Smooth muscle cell (in vitro differentiated cells): Measurements from ENCODE around the gene POLR3H. TPM values are rescaled to one million over a fixed set of nuclear protein-coding genes. Genes with fewer than 3 reads are reported as not detected.

Source experiments
- DNase-seq: peaks from one replicate; lab custom pipeline; 2025; ENCODE audit not compliant: unreplicated experiment; lab: John Stamatoyannopoulos, UW
- H2AFZ ChIP-seq: fragments of 200-600 bp; sonication (generic); 2 replicates; pipeline ENCODE4 v1.6.0; 2016; ENCODE audit warnings: antibody characterized with exemption, low read depth, mild to moderate bottlenecking
- H3F3A ChIP-seq: fragments of 200-600 bp; sonication (generic); 2 replicates; pipeline ENCODE4 v1.6.0; 2017; ENCODE audit warnings: antibody characterized with exemption, low read depth
- H3K27ac ChIP-seq: fragments of 200-600 bp; sonication (generic); 2 replicates; pipeline ENCODE4 v1.5.1; 2016; ENCODE audit warnings: low read depth, mild to moderate bottlenecking
- H3K27me3 ChIP-seq: fragments of 200-600 bp; sonication (generic); 2 replicates; pipeline ENCODE4 v1.6.1; 2016; ENCODE audit warnings: low read depth, mild to moderate bottlenecking
- H3K36me3 ChIP-seq: fragments of 200-600 bp; sonication (generic); 2 replicates; pipeline ENCODE4 v1.5.1; 2016; ENCODE audit warnings: low read depth
- H3K4me1 ChIP-seq: fragments of 200-600 bp; sonication (generic); 2 replicates; pipeline ENCODE4 v1.5.1; 2016; ENCODE audit warnings: low read depth
- H3K4me2 ChIP-seq: fragments of 200-600 bp; sonication (generic); 2 replicates; pipeline ENCODE4 v1.6.0; 2016; ENCODE audit warnings: mild to moderate bottlenecking
- H3K4me3 ChIP-seq: fragments of 200-600 bp; sonication (generic); 2 replicates; pipeline ENCODE4 v1.5.1; 2016; ENCODE audit warnings: mild to moderate bottlenecking
- H3K79me2 ChIP-seq: fragments of 200-600 bp; sonication (generic); 2 replicates; pipeline ENCODE4 v1.6.0; 2016; ENCODE audit warnings: low read depth, mild to moderate bottlenecking
- H3K9ac ChIP-seq: fragments of 200-600 bp; sonication (generic); 2 replicates; pipeline ENCODE4 v1.6.0; 2016; ENCODE audit warnings: low read depth
- H3K9me3 ChIP-seq: fragments of 200-600 bp; sonication (generic); replicated peaks from 2 replicates; pipeline ENCODE4 v1.5.1; 2016; ENCODE audit warnings: low read depth
- H4K20me1 ChIP-seq: fragments of 200-600 bp; sonication (generic); 2 replicates; pipeline ENCODE4 v1.6.0; 2016; ENCODE audit warnings: low read depth
- CTCF ChIP-seq: fragments of 200-600 bp; sonication (generic); IDR thresholded peaks from 2 replicates; pipeline ENCODE4 v1.5.1; 2017; ENCODE audit warnings: borderline replicate concordance, mild to moderate bottlenecking, antibody characterized with exemption; ENCODE audit not compliant: insufficient read depth, poor library complexity, severe bottlenecking
- WGBS: methylation state at CpG from one replicate; pipeline ENCODE4 v1.1.7; 2016; ENCODE audit warnings: low lambda C conversion rate; 5-methylcytosine and 5-hydroxymethylcytosine counted together
- polyA plus RNA-seq: library from polyadenylated mRNA; unstranded; fragments of >200 nt; fragmentation: Nextera tagmentation; extraction: Ambion mirVana; gene quantifications from 2 replicates; pipeline ENCODE4 v1.2.1, GENCODE V29; 2016
- total RNA-seq: library from RNA; depleted of rRNA; stranded (reverse); fragments of >200 nt; gene quantifications from 2 replicates; pipeline ENCODE4 v1.2.3, GENCODE V29; 2014

The POLR3H gene
- total and polyA plus RNA-seq, 2 experiments from 2014 or later: 12.1 to 20.3 TPM

GRCh38 chr22:41488076-41488475, 56.2 kb downstream of the POLR3H start:
- H3K4me1 ChIP-seq: peaks cover 6% of the 10 kb centered on the region
- H3K79me2 ChIP-seq: peaks cover 83% of the 10 kb centered on the region
- peaks cover 8% of the 10 kb centered on the region for H3F3A ChIP-seq
- no peak overlapping the region for H3K4me2 ChIP-seq
- DNase-seq: no peak
- no peaks in the 10 kb centered on the region for H3K9me3 ChIP-seq
- no peak for TF ChIP-seq CTCF
- 92% methylated on average over 4 of the region's 4 CpGs for WGBS
- no peak overlapping the region for H3K9ac ChIP-seq
- H4K20me1 ChIP-seq: peaks cover 100% of the 10 kb centered on the region
- H2AFZ ChIP-seq: no peak overlapping the region
- no peaks in the 10 kb centered on the region for H3K36me3 ChIP-seq
- no peak overlapping the region for H3K27ac ChIP-seq
- no peaks in the 10 kb centered on the region for H3K27me3 ChIP-seq
- H3K4me3 ChIP-seq: no peak overlapping the region

GRCh38 chr22:41487037-41487935, 57.0 kb downstream of the POLR3H start:
- Histone ChIP-seq H3K4me2 (no peak overlapping the region), H3K9me3 (no peaks in the 10 kb centered on the region), H3K79me2 (peaks cover 76% of the 10 kb centered on the region), H3K4me3 (no peak overlapping the region), H3K27ac (no peak overlapping the region), H2AFZ (no peak overlapping the region), H3K27me3 (no peaks in the 10 kb centered on the region), H3K4me1 (peaks cover 7% of the 10 kb centered on the region), H4K20me1 (peaks cover 100% of the 10 kb centered on the region), H3K36me3 (no peaks in the 10 kb centered on the region), H3F3A (peaks cover 9% of the 10 kb centered on the region), H3K9ac (no peak overlapping the region)
- 86% methylated on average over 8 of the region's 8 CpGs for WGBS
- DNase-seq: no peak
- no peak for TF ChIP-seq CTCF

GRCh38 chr22:41485033-41485432, 59.2 kb downstream of the POLR3H start:
- no peak for TF ChIP-seq CTCF
- peaks cover 18% of the 10 kb centered on the region for H3K4me1 ChIP-seq
- peaks cover 80% of the 10 kb centered on the region for H3K79me2 ChIP-seq
- peaks cover 100% of the 10 kb centered on the region for H4K20me1 ChIP-seq
- no peaks in the 10 kb centered on the region for H3K36me3 ChIP-seq
- no peaks in the 10 kb centered on the region for H3K27me3 ChIP-seq
- H3K4me3 ChIP-seq: no peak overlapping the region
- peaks cover 14% of the 10 kb centered on the region for H3F3A ChIP-seq
- H2AFZ ChIP-seq: no peak overlapping the region
- no peaks in the 10 kb centered on the region for H3K9me3 ChIP-seq
- no peak for DNase-seq
- WGBS: 97% methylated on average over 7 of the region's 7 CpGs
- H3K27ac ChIP-seq: no peak overlapping the region
- H3K9ac ChIP-seq: no peak overlapping the region
- H3K4me2 ChIP-seq: no peak overlapping the region
